ENCODE measurements around the gene ITGAL.

Gene ITGAL

DNA sequence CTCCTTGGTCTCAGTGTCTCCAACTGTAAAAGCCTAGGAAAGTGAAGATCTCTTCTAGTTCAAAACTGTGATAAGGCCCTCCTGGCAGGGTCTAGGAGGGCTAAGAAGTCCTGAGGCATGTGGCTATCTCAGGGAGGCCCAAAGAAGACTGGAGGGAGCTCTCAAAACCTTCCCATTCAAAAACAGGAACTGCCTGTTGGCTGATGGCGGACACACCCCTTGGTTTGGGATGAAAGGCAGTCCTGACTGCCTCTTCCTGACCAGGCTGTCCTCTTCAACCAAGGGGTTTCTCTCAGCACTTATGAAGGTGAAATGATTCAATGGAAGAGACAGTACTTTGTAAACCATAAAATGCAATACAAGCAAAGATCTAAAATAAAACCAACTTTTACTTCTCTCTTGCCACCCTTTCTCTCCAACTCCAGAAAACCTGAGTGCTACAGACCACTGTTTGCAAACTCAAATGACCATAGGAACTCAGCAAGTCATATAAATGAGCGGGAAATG is 80.9 kb downstream of the ITGAL start:
- TF ChIP-seq, protein P1, sequence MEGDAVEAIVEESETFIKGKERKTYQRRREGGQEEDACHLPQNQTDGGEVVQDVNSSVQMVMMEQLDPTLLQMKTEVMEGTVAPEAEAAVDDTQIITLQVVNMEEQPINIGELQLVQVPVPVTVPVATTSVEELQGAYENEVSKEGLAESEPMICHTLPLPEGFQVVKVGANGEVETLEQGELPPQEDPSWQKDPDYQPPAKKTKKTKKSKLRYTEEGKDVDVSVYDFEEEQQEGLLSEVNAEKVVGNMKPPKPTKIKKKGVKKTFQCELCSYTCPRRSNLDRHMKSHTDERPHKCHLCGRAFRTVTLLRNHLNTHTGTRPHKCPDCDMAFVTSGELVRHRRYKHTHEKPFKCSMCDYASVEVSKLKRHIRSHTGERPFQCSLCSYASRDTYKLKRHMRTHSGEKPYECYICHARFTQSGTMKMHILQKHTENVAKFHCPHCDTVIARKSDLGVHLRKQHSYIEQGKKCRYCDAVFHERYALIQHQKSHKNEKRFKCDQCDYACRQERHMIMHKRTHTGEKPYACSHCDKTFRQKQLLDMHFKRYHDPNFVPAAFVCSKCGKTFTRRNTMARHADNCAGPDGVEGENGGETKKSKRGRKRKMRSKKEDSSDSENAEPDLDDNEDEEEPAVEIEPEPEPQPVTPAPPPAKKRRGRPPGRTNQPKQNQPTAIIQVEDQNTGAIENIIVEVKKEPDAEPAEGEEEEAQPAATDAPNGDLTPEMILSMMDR (IDR thresholded peaks at IDR 0.05; ENCODE audit: insufficient read depth, low read depth, low read length, missing control alignments), result no peak
- no peak for DNase-seq (ENCODE audit: low read depth)
- H3K4me3 ChIP-seq (ENCODE audit: low read length), result no peak overlapping the region

DNA sequence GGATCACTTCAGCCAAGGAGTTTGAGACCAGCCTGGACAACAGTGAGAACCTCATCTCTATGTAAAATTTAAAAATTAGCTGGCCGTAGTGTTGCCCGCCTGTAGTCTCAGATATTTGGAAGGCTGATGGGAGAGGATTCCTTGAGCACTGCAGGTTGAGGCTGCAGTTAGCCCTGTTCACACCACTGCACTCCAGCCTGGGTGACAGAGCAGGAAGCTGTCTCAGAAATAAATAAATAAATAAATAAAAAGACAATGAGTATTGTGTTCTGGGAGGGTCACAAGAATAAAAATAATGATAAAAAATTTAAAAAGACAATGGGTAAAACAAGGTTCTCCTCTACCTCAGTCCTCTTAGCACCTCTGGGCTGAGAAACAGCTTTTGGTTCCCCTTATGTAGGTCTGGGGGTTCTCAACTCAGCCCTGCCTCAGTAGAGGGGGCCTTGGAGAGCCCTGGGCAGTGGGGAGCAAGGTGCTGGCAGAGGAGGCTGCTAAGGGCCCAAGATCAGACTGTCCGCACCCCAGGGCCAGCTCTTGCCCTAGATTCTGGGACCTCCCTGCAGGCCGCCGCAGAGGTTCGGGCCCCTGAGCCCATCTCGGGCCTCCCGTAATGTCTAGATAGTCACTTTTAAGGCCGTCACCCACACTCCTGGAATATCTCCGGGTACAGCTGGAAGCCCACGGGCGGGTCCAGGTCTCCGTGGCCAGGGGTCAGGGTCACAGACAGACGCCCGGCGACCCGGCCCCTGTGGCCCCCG is 82.2 kb downstream of the ITGAL start:
- H3K4me3 ChIP-seq (ENCODE audit: low read length), result no peak overlapping the region
- no peak for DNase-seq (ENCODE audit: low read depth)
- TF ChIP-seq, protein P1 (IDR thresholded peaks at IDR 0.05; ENCODE audit: insufficient read depth, low read depth, low read length, missing control alignments), result no peak

DNA sequence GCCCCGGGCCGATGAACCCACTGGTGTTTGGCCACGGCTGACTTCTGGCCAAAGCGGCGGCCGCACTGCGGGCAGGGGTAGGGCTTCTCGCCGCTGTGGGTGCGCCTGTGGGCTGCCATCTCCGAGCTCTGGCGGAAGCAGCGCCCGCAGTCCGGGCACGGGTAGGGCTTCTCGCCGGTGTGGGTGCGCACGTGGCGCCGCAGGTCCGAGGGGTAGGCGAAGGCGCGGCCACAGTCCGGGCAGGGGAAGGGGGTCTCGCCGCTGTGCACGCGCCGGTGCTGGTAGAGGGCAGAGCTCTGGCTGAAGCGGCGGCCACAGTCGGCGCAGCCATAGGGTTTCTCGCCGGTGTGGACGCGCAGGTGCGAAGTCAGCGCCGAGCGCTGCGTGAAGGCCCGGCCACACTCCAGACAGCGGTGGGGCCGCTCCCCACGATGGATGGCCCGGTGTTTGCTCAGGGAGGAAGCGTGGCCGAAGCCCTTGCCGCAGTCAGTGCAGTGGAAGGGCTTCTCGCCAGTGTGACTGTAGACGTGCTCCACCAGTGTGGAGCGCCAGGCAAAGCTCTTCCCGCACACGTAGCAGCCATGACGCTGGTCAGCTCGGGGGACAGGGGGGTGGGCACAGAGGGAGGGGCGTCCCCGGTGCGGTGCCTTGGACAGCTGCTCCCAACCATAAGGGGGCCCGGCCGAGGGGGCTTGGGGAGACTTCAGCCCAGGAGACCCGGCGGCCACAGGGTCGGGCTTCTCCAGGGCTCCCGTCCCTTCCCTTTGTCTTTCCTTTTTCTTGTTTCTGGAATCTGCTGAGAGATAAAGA is 83.0 kb downstream of the ITGAL start:
- no peak for DNase-seq (ENCODE audit: low read depth)
- TF ChIP-seq, protein P1 (IDR thresholded peaks at IDR 0.05; ENCODE audit: insufficient read depth, low read depth, low read length, missing control alignments), result no peak
- H3K4me3 ChIP-seq (ENCODE audit: low read length), result no peak overlapping the region

DNA sequence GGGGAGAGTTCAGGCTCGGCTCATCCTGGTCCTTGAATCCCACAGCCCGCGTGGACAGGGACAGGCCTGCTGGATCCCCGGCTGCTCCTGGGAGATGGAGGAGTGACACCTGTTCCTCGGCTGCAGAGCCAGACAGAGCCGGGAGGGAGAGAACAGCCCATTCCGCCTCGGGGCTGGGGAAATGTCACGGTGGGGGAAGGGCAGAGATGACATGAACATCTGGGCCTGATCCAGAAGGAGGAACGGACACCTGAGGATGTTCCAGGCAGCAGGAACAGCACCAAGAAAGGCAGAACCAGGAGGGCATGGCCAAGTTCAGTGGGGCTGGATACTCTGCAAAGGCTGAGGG is 83.6 kb downstream of the ITGAL start:
- TF ChIP-seq, protein P1 (IDR thresholded peaks at IDR 0.05; ENCODE audit: insufficient read depth, low read depth, low read length, missing control alignments), result no peak
- DNase-seq (ENCODE audit: low read depth), result no peak
- H3K4me3 ChIP-seq (ENCODE audit: low read length), result no peak overlapping the region

DNA sequence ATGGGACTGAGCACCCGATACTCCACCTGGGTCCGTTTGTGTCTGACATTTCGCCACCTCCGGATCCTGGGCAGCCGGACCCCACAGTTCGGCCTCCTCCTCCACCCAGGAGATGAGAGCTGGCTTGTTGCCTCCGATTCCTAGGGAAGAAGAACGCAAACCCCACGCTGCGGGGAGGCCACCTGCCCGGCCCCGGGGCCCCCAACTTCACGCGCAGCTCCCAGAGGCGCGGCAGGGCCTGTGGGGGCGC is 85.1 kb downstream of the ITGAL start:
- TF ChIP-seq, protein P1 (IDR thresholded peaks at IDR 0.05; ENCODE audit: insufficient read depth, low read depth, low read length, missing control alignments), result no peak
- DNase-seq (ENCODE audit: low read depth), result no peak
- peak overlapping the region; percentile 73 for H3K4me3 ChIP-seq (ENCODE audit: low read length)

DNA sequence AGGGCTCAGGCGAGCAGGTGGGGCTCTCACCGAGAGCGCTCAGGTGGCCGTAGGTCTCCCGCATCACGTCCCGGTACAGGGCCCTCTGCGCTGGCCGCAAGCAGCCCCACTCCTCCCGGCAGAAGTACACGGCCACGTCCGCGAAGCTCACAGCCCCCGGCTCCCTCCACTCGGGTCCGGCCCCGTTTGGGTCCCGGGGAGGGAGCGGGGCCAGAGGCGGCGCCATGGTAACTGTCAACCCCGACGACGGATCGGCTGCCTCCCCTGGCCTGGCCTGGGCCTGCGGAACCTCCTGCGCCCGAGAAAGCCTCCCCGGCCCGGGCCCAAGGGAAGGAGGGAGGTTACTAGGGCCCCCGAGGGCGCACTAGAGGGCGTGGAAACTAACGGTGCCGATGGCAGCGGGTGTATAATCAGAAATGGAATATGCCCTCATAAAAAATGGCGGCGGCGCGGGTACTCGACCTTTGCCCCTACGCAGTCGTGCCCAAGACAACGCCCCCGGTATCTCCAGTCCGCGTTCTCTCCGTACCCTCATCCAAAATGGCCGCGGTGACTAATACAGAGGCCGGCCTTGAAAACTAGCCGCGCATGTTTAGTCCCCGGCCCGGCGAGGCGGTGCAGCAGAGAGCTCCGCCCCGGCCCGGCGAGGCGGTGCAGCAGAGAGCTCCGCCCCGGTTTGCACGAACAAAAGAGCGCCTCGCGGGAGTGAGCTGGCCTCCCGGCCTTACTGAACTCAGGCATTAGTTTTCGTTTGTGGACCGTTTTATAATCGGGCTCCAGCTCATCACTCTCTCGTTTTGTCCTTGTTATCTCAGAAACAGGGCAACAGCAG is 85.6 kb downstream of the ITGAL start, which contains the start of gene ZNF764:
Gene ZNF764, minus strand, starts transcription at position 418 of the 832 bp plus-strand sequence. Its CDS starts 192 bp downstream, at position 226.
- peak within 1 kb of the TSS; percentile 73 for H3K4me3 ChIP-seq (ENCODE audit: low read length)
- peak; percentile 98 for DNase-seq (ENCODE audit: low read depth)
- TF ChIP-seq, protein P1 (IDR thresholded peaks at IDR 0.05; ENCODE audit: insufficient read depth, low read depth, low read length, missing control alignments), result no peak

All from epithelial cell of esophagus (primary cell).